Liver (tissue), 9 donors: ENCODE results near the gene DUSP9. TPM values are rescaled to one million over a fixed set of nuclear protein-coding genes. Genes with fewer than 3 reads are reported as not detected.

ENCODE experiments used
- DNase-seq: peaks from one replicate; pipeline ENCODE4 v3.0.0-alpha.2; 2017; ENCODE audit warnings: low spot score
- H3K27ac ChIP-seq, 2 donors: one replicate each; pipeline ENCODE4 v1.7.0; 2013; ENCODE audit warnings: inconsistent platforms in 2 of 2, low read length in 2 of 2, control low read depth in 1 of 2, low read depth in 1 of 2, mild to moderate bottlenecking in 1 of 2
- H3K27me3 ChIP-seq, 4 donors: one replicate each; pipeline versions ENCODE4 v1.6.1 to v1.7.0; 2013; ENCODE audit warnings: low read length in 3 of 4, inconsistent platforms in 1 of 4, mild to moderate bottlenecking in 1 of 4, moderate library complexity in 1 of 4; ENCODE audit not compliant: control insufficient read depth in 4 of 4, insufficient read depth in 4 of 4
- H3K36me3 ChIP-seq, 4 donors: one replicate each; pipeline versions ENCODE4 v1.6.1 to v1.7.0; 2013; ENCODE audit warnings: low read length in 3 of 4, mild to moderate bottlenecking in 3 of 4, low read depth in 1 of 4, moderate library complexity in 1 of 4; ENCODE audit not compliant: control insufficient read depth in 4 of 4, insufficient read depth in 3 of 4
- H3K4me1 ChIP-seq, 4 donors: one replicate each; pipeline versions ENCODE4 v1.6.1 to v1.7.0; 2013; ENCODE audit warnings: low read length in 3 of 4, mild to moderate bottlenecking in 3 of 4, moderate library complexity in 1 of 4; ENCODE audit not compliant: control insufficient read depth in 4 of 4, insufficient read depth in 4 of 4
- H3K4me3 ChIP-seq, 3 donors: one replicate each; pipeline versions ENCODE4 v1.6.1 to v1.7.0; 2013; ENCODE audit warnings: low read length in 3 of 3, control low read depth in 1 of 3, low read depth in 1 of 3, mild to moderate bottlenecking in 1 of 3
- H3K9ac ChIP-seq, 2 donors: one replicate each; pipeline ENCODE4 v1.7.0; 2013; ENCODE audit warnings: low read length in 2 of 2, mild to moderate bottlenecking in 2 of 2, moderate library complexity in 2 of 2, control low read depth in 1 of 2, low read depth in 1 of 2
- H3K9me3 ChIP-seq, 4 donors: one replicate each; pipeline versions ENCODE4 v1.6.1 to v1.7.0; 2013; ENCODE audit warnings: low read length in 3 of 4; ENCODE audit not compliant: control insufficient read depth in 4 of 4
- EGR1 ChIP-seq, 2 donors: IDR thresholded peaks; 2 replicates each; pipeline ENCODE4 v1.6.1; 2016 to 2018; ENCODE audit warnings: antibody characterized with exemption in 2 of 2, low read depth in 2 of 2
- FOXA1 ChIP-seq: IDR thresholded peaks from 2 replicates; pipeline ENCODE4 v1.6.1; 2016; ENCODE audit warnings: antibody characterized with exemption
- FOXA2 ChIP-seq: IDR thresholded peaks from 2 replicates; pipeline ENCODE4 v1.6.1; 2016; ENCODE audit warnings: antibody characterized with exemption
- HNF4A ChIP-seq, 2 donors: conservative IDR thresholded peaks; 2 replicates each; pipeline ENCODE4 v1.6.1; 2016; ENCODE audit warnings: antibody characterized with exemption in 2 of 2, mild to moderate bottlenecking in 2 of 2
- HNF4G ChIP-seq: IDR thresholded peaks from 2 replicates; pipeline ENCODE4 v1.6.1; 2016; ENCODE audit warnings: antibody characterized with exemption
- JUND ChIP-seq, 2 donors: IDR thresholded peaks; 2 replicates each; pipeline ENCODE4 v1.6.1; 2016; ENCODE audit warnings: antibody characterized with exemption in 2 of 2
- MAX ChIP-seq: IDR thresholded peaks from 2 replicates; pipeline ENCODE4 v1.6.1; 2016; ENCODE audit warnings: antibody characterized with exemption
- NR2F2 ChIP-seq: IDR thresholded peaks from 2 replicates; pipeline ENCODE4 v1.6.1; 2016; ENCODE audit warnings: antibody characterized with exemption
- REST ChIP-seq: IDR thresholded peaks from 2 replicates; pipeline ENCODE4 v1.6.1; 2016; ENCODE audit warnings: antibody characterized with exemption, mild to moderate bottlenecking
- RXRA ChIP-seq, 2 donors: IDR thresholded peaks; 2 replicates each; pipeline ENCODE4 v1.6.1; 2017 to 2018; ENCODE audit warnings: antibody characterized with exemption in 2 of 2, mild to moderate bottlenecking in 1 of 2
- SP1 ChIP-seq: IDR thresholded peaks from 2 replicates; pipeline ENCODE4 v1.6.1; 2018; ENCODE audit warnings: antibody characterized with exemption, mild to moderate bottlenecking
- TAF1 ChIP-seq: conservative IDR thresholded peaks from 2 replicates; pipeline ENCODE4 v1.6.1; 2016; ENCODE audit warnings: antibody characterized with exemption, mild to moderate bottlenecking
- YY1 ChIP-seq: IDR thresholded peaks from 2 replicates; pipeline ENCODE4 v1.6.1; 2016; ENCODE audit warnings: antibody characterized with exemption, mild to moderate bottlenecking
- WGBS: extraction: QIAGEN DNeasy Blood & Tissue Kit; methylation state at CpG from one replicate; pipeline ENCODE4 v1.1.7; 2013; 5-methylcytosine and 5-hydroxymethylcytosine counted together
- polyA plus RNA-seq, 2 donors: library from polyadenylated mRNA; stranded (reverse) in 1 of 2; unstranded in 1 of 2; fragments of 200-250 nt in 1 of 2; fragments of >200 nt in 1 of 2; fragmentation: Nextera tagmentation in 1 of 2; extraction: Ambion mirVana in 1 of 2; gene quantifications; one replicate each; pipeline versions ENCODE4 v1.2.1 to v1.2.3, GENCODE V29; 2013 to 2015
- total RNA-seq, 2 donors: library from RNA; depleted of rRNA; stranded (reverse); fragments of >200 nt; gene quantifications; one replicate each; pipeline ENCODE4 v1.2.3, GENCODE V29; 2014
- TF ChIP-seq, protein P1 (sequence below): IDR thresholded peaks from 2 replicates; pipeline ENCODE4 v1.6.1; 2016; ENCODE audit warnings: antibody characterized with exemption
- TF ChIP-seq, protein P2 (sequence below): IDR thresholded peaks from 2 replicates; pipeline ENCODE4 v1.6.1; 2016; ENCODE audit warnings: antibody characterized with exemption
- donor health status: healthy.
- donor health status: healthy.
- donor health status: healthy.
- donor health status: healthy.
- donor health status: healthy.

DUSP9 gene
- total and polyA plus RNA-seq, 4 donors = 0.42 to 164 (median 1.4) TPM

- WGBS = 52% methylated on average over 9 of the region's 9 CpGs
- Histone ChIP-seq H3K9ac (no peak overlapping the region), H3K36me3 (no peaks in the 10 kb centered on the region), H3K27ac (no peak overlapping the region), H3K4me3 (no peak overlapping the region), H3K9me3 (no peaks in the 10 kb centered on the region), H3K27me3 (peaks cover 0 to 5% (median 0%) of the 10 kb centered on the region in 4 donors), H3K4me1 (peaks cover 0 to 2% (median 0%) of the 10 kb centered on the region in 4 donors)
- no peak for DNase-seq
- no peak for TF ChIP-seq YY1
- TF ChIP-seq, protein P1, sequence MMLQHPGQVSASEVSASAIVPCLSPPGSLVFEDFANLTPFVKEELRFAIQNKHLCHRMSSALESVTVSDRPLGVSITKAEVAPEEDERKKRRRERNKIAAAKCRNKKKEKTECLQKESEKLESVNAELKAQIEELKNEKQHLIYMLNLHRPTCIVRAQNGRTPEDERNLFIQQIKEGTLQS = no peak
- no peak for TF ChIP-seq NR2F2
- TF ChIP-seq MAX = no peak
- TF ChIP-seq HNF4G = no peak
- no peak for TF ChIP-seq JUND (IDR thresholded peaks at IDR 0.05)
- no peak for TF ChIP-seq REST
- no peak for TF ChIP-seq TAF1
Measured at GRCh38 chrX:153686711-153687110, 39.7 kb downstream of the DUSP9 start.

- Histone ChIP-seq H3K27ac (no peak within 1 kb of the TSS), H3K9me3 (no peaks in the 10 kb centered on the region), H3K36me3 (no peaks in the 10 kb centered on the region), H3K4me1 (peaks cover 0 to 2% (median 0%) of the 10 kb centered on the region in 4 donors), H3K4me3 (peak within 1 kb of the TSS in 1 of 3 donors; percentile 54), H3K27me3 (peaks cover 0 to 5% (median 0%) of the 10 kb centered on the region in 4 donors), H3K9ac (no peak within 1 kb of the TSS)
- TF ChIP-seq YY1 (no peak), SP1 (no peak), FOXA1 (no peak), HNF4A (conservative IDR thresholded peaks at IDR 0.05) (no peak), EGR1 (IDR thresholded peaks at IDR 0.05; ENCODE audit: low read depth in 2 of 2) (no peak), FOXA2 (no peak), RXRA (IDR thresholded peaks at IDR 0.05) (no peak), REST (no peak), MAX (no peak), JUND (IDR thresholded peaks at IDR 0.05) (no peak), HNF4G (no peak)
- TF ChIP-seq, protein P1 = no peak
- TF ChIP-seq, protein P2, sequence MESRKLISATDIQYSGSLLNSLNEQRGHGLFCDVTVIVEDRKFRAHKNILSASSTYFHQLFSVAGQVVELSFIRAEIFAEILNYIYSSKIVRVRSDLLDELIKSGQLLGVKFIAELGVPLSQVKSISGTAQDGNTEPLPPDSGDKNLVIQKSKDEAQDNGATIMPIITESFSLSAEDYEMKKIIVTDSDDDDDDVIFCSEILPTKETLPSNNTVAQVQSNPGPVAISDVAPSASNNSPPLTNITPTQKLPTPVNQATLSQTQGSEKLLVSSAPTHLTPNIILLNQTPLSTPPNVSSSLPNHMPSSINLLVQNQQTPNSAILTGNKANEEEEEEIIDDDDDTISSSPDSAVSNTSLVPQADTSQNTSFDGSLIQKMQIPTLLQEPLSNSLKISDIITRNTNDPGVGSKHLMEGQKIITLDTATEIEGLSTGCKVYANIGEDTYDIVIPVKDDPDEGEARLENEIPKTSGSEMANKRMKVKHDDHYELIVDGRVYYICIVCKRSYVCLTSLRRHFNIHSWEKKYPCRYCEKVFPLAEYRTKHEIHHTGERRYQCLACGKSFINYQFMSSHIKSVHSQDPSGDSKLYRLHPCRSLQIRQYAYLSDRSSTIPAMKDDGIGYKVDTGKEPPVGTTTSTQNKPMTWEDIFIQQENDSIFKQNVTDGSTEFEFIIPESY = no peak
- DNase-seq = peak; percentile 79
- 2% methylated on average over 61 of the region's 66 CpGs for WGBS
Measured at GRCh38 chrX:153687121-153688039, 40.4 kb downstream of the DUSP9 start, which contains the start of gene SLC6A8. TSS of gene SLC6A8 (plus strand) at chrX:153687926. CDS start at chrX:153688575, 649 bp downstream.
